Upper lobe of left lung (tissue), 6 donors: ENCODE measurements around the gene WNK3. TPM values are rescaled to one million over a fixed set of nuclear protein-coding genes. Genes with fewer than 3 reads are reported as not detected.

Experiments used
- ATAC-seq, 2 donors: fragments of 200-7000 bp; cut with Tn5 transposase; one replicate each; pipeline ENCODE4 v1.9.1; 2022; ENCODE audit warnings: mild to moderate bottlenecking in 2 of 2, moderate library complexity in 2 of 2; ENCODE audit not compliant: low FRiP score in 2 of 2
- DNase-seq, 2 donors: peaks; one replicate each; pipeline ENCODE4 v3.0.0-alpha.2; 2019 to 2020
- H3K27ac ChIP-seq, 4 donors: fragments of 200-600 bp; sonication (generic); one replicate each; pipeline ENCODE4 v1.5.1; 2016 to 2019
- H3K27me3 ChIP-seq, 4 donors: fragments of 200-600 bp; sonication (generic); one replicate each; pipeline ENCODE4 v1.5.1; 2017 to 2019
- H3K36me3 ChIP-seq, 4 donors: fragments of 200-600 bp; sonication (generic); one replicate each; pipeline ENCODE4 v1.5.1; 2016 to 2019
- H3K4me1 ChIP-seq, 4 donors: fragments of 200-600 bp; sonication (generic); one replicate each; pipeline ENCODE4 v1.5.1; 2018 to 2019
- H3K4me3 ChIP-seq, 4 donors: fragments of 200-600 bp; sonication (generic); one replicate each; pipeline ENCODE4 v1.5.1; 2017 to 2019; ENCODE audit warnings: mild to moderate bottlenecking in 2 of 4, moderate library complexity in 1 of 4
- H3K9me3 ChIP-seq, 4 donors: fragments of 200-600 bp; sonication (generic); one replicate each; pipeline ENCODE4 v1.5.1; 2018 to 2019
- EP300 ChIP-seq, 4 donors: sonication (generic); formaldehyde crosslinking; IDR thresholded peaks; one replicate each; pipeline ENCODE4 v1.5.1; 2017; ENCODE audit warnings: antibody characterized with exemption in 4 of 4, control low read depth in 2 of 4
- POLR2A ChIP-seq, 4 donors: fragments of 450-650 bp; IDR thresholded peaks; one replicate each; pipeline ENCODE4 v1.5.1; 2016 to 2017; ENCODE audit warnings: antibody characterized with exemption in 4 of 4, mild to moderate bottlenecking in 2 of 4
- POLR2AphosphoS5 ChIP-seq, 2 donors: sonication (generic); formaldehyde crosslinking; IDR thresholded peaks; one replicate each; pipeline ENCODE4 v1.5.1; 2017; ENCODE audit warnings: antibody characterized with exemption in 2 of 2
- WGBS, 2 donors: methylation state at CpG; one replicate each; pipeline ENCODE4 v1.1.5; 2017 to 2018; 5-methylcytosine and 5-hydroxymethylcytosine counted together
- total RNA-seq, 6 donors: library from RNA; depleted of rRNA in 4 of 6; stranded (reverse); fragments of >200 nt in 4 of 6; gene quantifications; one replicate each; pipeline versions ENCODE4 v1.1.0 to v1.2.1, GENCODE V29; 2016 to 2021
- TF ChIP-seq, protein P1 (sequence below), 6 experiments: fragments of 450-650 bp in 4 of 6; fragments of 200-600 bp in 2 of 6; sonication (generic) in 2 of 6; IDR thresholded peaks; one replicate each; pipeline ENCODE4 v1.5.1; 2016 to 2019; ENCODE audit warnings: antibody characterized with exemption in 6 of 6
- donor health status: DM: no; HTN: no; CAD: no; lungs with moderate emphysema.
- donor health status: DM: no; HTN: yes; CAD: no; lungs with severe emphysema.

WNK3 gene
- total RNA-seq, 6 donors from 2014 or later, result 0.84 to 1.4 (median 0.90) TPM

DNA sequence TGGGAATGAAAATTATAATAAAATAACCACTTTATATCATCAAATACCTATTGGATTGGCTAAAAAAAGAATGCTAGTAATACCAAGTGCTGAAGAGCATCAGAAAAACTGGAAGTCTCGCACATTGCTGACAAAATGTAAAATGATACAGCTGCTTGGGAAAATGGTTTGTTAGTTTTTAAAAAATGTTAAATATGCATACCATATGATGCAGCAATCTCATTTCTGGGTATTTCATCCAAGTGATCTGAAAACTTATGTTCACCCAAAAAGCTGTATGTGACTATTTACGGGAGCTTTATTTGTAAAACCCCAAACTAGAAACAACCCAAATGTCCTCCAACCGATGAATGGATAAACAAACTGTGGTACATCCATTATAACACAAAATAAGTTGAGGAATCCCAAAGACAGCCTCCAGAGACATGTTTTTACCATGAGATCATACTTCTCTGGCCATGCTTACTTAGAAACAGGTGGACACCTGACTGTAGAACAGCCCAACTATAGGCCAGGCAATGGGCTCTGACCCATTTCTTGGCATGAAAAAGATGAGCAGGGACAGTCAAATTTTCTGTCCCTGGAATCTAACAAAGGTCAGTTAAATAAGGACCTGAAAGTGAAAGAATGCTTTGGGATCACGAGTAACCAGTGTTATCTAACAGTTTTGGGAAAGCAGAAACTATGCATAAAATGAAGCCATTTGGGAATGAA lies 127.3 kb downstream of the WNK3 start:
- Histone ChIP-seq H3K4me1 (no peaks in the 10 kb centered on the region), H3K9me3 (no peaks in the 10 kb centered on the region), H3K27ac (no peak overlapping the region), H3K36me3 (no peaks in the 10 kb centered on the region), H3K4me3 (no peak overlapping the region), H3K27me3 (no peaks in the 10 kb centered on the region)
- no peak for ATAC-seq
- no peak for TF ChIP-seq EP300 (IDR thresholded peaks at IDR 0.05)
- TF ChIP-seq, protein P1, sequence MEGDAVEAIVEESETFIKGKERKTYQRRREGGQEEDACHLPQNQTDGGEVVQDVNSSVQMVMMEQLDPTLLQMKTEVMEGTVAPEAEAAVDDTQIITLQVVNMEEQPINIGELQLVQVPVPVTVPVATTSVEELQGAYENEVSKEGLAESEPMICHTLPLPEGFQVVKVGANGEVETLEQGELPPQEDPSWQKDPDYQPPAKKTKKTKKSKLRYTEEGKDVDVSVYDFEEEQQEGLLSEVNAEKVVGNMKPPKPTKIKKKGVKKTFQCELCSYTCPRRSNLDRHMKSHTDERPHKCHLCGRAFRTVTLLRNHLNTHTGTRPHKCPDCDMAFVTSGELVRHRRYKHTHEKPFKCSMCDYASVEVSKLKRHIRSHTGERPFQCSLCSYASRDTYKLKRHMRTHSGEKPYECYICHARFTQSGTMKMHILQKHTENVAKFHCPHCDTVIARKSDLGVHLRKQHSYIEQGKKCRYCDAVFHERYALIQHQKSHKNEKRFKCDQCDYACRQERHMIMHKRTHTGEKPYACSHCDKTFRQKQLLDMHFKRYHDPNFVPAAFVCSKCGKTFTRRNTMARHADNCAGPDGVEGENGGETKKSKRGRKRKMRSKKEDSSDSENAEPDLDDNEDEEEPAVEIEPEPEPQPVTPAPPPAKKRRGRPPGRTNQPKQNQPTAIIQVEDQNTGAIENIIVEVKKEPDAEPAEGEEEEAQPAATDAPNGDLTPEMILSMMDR (IDR thresholded peaks at IDR 0.05), result no peak
- no peak for TF ChIP-seq POLR2A (IDR thresholded peaks at IDR 0.05)
- TF ChIP-seq POLR2AphosphoS5 (IDR thresholded peaks at IDR 0.05), result no peak
- no peak for DNase-seq
- 76 to 81% methylated on average over 4 of the region's 4 CpGs for WGBS, 2 donors

DNA sequence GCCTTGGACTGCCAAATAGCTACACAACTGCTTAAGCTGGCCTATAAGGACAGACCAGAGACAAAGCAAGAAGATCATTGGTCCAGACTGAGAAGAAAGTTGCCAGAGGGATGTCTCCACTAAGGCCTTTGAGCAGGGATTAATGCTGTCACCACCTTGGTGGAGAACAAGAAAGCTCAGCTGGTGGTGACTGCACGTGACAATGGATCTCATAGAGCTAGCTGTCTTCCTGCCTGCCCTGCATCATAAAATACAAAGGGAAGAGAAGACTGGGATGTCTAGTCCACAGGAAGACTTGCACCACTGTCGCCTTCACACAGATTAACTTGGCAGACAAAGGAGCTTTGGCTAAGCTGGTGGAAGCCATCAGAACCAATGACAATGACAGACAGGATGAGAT lies 134.3 kb downstream of the WNK3 start:
- H3K27ac ChIP-seq, result no peak overlapping the region
- H3K9me3 ChIP-seq, result no peaks in the 10 kb centered on the region
- no peaks in the 10 kb centered on the region for H3K4me1 ChIP-seq
- H3K4me3 ChIP-seq, result no peak overlapping the region
- DNase-seq, result no peak
- no peak for ATAC-seq
- WGBS, 2 donors, result 79 to 100% methylated on average over 1 to 2 of the region's 2 CpGs
- no peaks in the 10 kb centered on the region for H3K36me3 ChIP-seq
- no peak for TF ChIP-seq POLR2A (IDR thresholded peaks at IDR 0.05)
- no peak for TF ChIP-seq POLR2AphosphoS5 (IDR thresholded peaks at IDR 0.05)
- H3K27me3 ChIP-seq, result no peaks in the 10 kb centered on the region

DNA sequence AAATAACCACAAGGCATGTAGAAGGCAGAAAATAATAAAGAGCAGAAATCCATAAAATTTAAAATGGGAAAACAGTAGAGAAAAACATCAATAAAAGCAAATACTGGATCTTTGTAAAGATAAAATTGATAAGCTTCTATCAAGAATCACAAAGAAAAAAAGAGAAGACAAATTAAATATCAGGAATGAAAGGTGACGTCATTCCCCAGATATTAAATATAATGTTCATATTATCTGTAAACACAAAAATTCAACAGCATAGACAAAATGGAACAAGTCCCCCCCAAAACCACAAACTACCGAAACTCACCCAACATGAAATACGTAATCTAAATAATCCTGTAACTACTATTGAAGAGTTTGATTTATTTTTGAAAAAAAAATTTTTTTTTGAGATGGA lies 144.2 kb downstream of the WNK3 start:
- no peaks in the 10 kb centered on the region for H3K4me1 ChIP-seq
- ATAC-seq (no peak), DNase-seq (no peak)
- H3K27me3 ChIP-seq, result no peaks in the 10 kb centered on the region
- WGBS, 2 donors, result 92 to 96% methylated on average over 3 of the region's 3 CpGs
- TF ChIP-seq EP300 (IDR thresholded peaks at IDR 0.05) (no peak), POLR2A (IDR thresholded peaks at IDR 0.05) (no peak), POLR2AphosphoS5 (IDR thresholded peaks at IDR 0.05) (no peak)
- TF ChIP-seq, protein P1 (IDR thresholded peaks at IDR 0.05), result no peak
- H3K9me3 ChIP-seq, result no peaks in the 10 kb centered on the region
- no peak overlapping the region for H3K4me3 ChIP-seq
- H3K27ac ChIP-seq, result no peak overlapping the region
- no peaks in the 10 kb centered on the region for H3K36me3 ChIP-seq

DNA sequence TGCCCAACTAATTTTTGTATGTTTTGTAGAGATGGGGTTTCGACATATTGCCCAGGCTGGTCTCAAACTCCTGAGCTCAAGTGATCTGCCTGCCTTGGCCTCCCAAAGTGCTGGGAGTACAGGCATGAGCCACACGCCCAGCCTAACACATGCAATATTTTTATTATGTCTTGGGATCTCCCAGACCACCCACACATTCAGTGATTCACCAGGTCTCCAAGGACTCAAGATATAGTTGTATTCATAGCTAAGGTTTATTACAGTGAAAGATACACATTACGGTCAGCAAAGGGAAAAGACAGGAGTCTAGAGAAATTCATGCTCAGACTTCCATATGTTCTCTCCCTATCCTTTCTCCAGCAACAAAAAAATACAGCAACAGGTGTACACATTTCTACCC lies 149.3 kb downstream of the WNK3 start:
- DNase-seq (no peak), ATAC-seq (no peak)
- Histone ChIP-seq H3K9me3 (no peaks in the 10 kb centered on the region), H3K4me1 (no peaks in the 10 kb centered on the region), H3K27me3 (no peaks in the 10 kb centered on the region), H3K4me3 (no peak overlapping the region), H3K36me3 (no peaks in the 10 kb centered on the region), H3K27ac (no peak overlapping the region)
- WGBS, 2 donors, result 90 to 100% methylated on average over 3 of the region's 3 CpGs
- TF ChIP-seq, protein P1 (IDR thresholded peaks at IDR 0.05), result no peak
- TF ChIP-seq POLR2AphosphoS5 (IDR thresholded peaks at IDR 0.05), result no peak
- no peak for TF ChIP-seq POLR2A (IDR thresholded peaks at IDR 0.05)
- TF ChIP-seq EP300 (IDR thresholded peaks at IDR 0.05), result no peak

DNA sequence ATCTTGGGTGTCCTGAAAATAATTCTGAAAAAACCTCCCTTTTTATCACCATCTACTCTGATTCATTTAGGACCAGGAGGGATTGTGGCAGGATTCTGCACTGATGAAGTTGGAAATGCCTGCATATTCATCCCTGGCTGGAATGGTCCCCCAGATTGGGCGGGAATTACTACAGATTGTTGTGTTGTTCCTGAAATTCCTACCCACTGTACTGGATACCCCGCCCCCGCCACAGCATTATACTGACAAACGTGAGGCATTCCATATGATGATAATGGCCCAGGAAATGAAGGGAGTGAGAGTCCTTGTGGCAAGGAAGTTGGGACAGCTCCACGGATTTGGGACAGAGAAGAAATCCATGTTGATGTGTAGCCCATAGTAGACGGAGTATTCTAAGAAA lies 159.6 kb downstream of the WNK3 start:
- Histone ChIP-seq H3K4me3 (no peak overlapping the region), H3K27me3 (no peaks in the 10 kb centered on the region), H3K27ac (no peak overlapping the region), H3K9me3 (no peaks in the 10 kb centered on the region), H3K4me1 (no peaks in the 10 kb centered on the region), H3K36me3 (no peaks in the 10 kb centered on the region)
- 66 to 77% methylated on average over 6 of the region's 6 CpGs for WGBS, 2 donors
- TF ChIP-seq EP300 (IDR thresholded peaks at IDR 0.05) (no peak), POLR2AphosphoS5 (IDR thresholded peaks at IDR 0.05) (no peak), POLR2A (IDR thresholded peaks at IDR 0.05) (no peak)
- TF ChIP-seq, protein P1 (IDR thresholded peaks at IDR 0.05), result no peak
- ATAC-seq (no peak), DNase-seq (no peak)
